ENCODE results near the gene LDLRAP1. TPM values are rescaled to one million over a fixed set of nuclear protein-coding genes. Genes with fewer than 3 reads are reported as not detected.

The LDLRAP1 gene
- total RNA-seq, 4 donors from 2014 or later, result 28.0 to 50.5 (median 40.7) TPM

- peaks cover 8% of the 10 kb centered on the region for H3K36me3 ChIP-seq
- no peaks in the 10 kb centered on the region for H3K9me3 ChIP-seq
- H3K4me1 ChIP-seq, result peaks cover 48% of the 10 kb centered on the region
- H3K27me3 ChIP-seq, result no peaks in the 10 kb centered on the region
- H3K4me3 ChIP-seq, result no peak overlapping the region
- TF ChIP-seq EP300 (IDR thresholded peaks at IDR 0.05) (no peak), POLR2AphosphoS5 (IDR thresholded peaks at IDR 0.05) (no peak), POLR2A (IDR thresholded peaks at IDR 0.05) (no peak), CTCF (IDR thresholded peaks at IDR 0.05) (no peak)
- DNase-seq (ENCODE audit: low spot score in 2 of 2), result no peak
- 69% methylated on average over 9 of the region's 11 CpGs for WGBS
- no peak overlapping the region for H3K27ac ChIP-seq
Measured at GRCh38 chr1:25553749-25554429, 10.5 kb downstream of the LDLRAP1 start.

GRCh38 chr1:25554430-25554780, 11.0 kb downstream of the LDLRAP1 start:
- DNase-seq (ENCODE audit: low spot score in 2 of 2), result no peak
- Histone ChIP-seq H3K36me3 (peaks cover 11% of the 10 kb centered on the region), H3K4me1 (peaks cover 43% of the 10 kb centered on the region), H3K4me3 (no peak overlapping the region), H3K9me3 (no peaks in the 10 kb centered on the region), H3K27me3 (no peaks in the 10 kb centered on the region), H3K27ac (no peak overlapping the region)
- 89% methylated on average over 1 of the region's 3 CpGs for WGBS
- no peak for TF ChIP-seq POLR2AphosphoS5 (IDR thresholded peaks at IDR 0.05)
- TF ChIP-seq POLR2A (IDR thresholded peaks at IDR 0.05), result no peak
- TF ChIP-seq EP300 (IDR thresholded peaks at IDR 0.05), result no peak
- no peak for TF ChIP-seq CTCF (IDR thresholded peaks at IDR 0.05)

GRCh38 chr1:25554886-25555752, 11.7 kb downstream of the LDLRAP1 start:
- Histone ChIP-seq H3K27me3 (no peaks in the 10 kb centered on the region), H3K9me3 (no peaks in the 10 kb centered on the region), H3K27ac (no peak overlapping the region), H3K36me3 (peaks cover 17% of the 10 kb centered on the region), H3K4me1 (peaks cover 39% of the 10 kb centered on the region), H3K4me3 (no peak overlapping the region)
- 89% methylated on average over 12 of the region's 14 CpGs for WGBS
- no peak for DNase-seq (ENCODE audit: low spot score in 2 of 2)
- TF ChIP-seq POLR2AphosphoS5 (IDR thresholded peaks at IDR 0.05) (no peak), POLR2A (IDR thresholded peaks at IDR 0.05) (no peak), EP300 (IDR thresholded peaks at IDR 0.05) (no peak), CTCF (IDR thresholded peaks at IDR 0.05) (no peak)

- Histone ChIP-seq H3K27ac (no peak overlapping the region), H3K36me3 (peaks cover 17% of the 10 kb centered on the region), H3K4me1 (peaks cover 39% of the 10 kb centered on the region), H3K9me3 (no peaks in the 10 kb centered on the region), H3K4me3 (no peak overlapping the region), H3K27me3 (no peaks in the 10 kb centered on the region)
- no peak for TF ChIP-seq POLR2AphosphoS5 (IDR thresholded peaks at IDR 0.05)
- no peak for TF ChIP-seq EP300 (IDR thresholded peaks at IDR 0.05)
- TF ChIP-seq CTCF (IDR thresholded peaks at IDR 0.05), result no peak
- TF ChIP-seq POLR2A (IDR thresholded peaks at IDR 0.05), result no peak
- 83% methylated on average over 5 of the region's 5 CpGs for WGBS
- no peak for DNase-seq (ENCODE audit: low spot score in 2 of 2)
Measured at GRCh38 chr1:25555753-25556092, 12.3 kb downstream of the LDLRAP1 start.

- H3K36me3 ChIP-seq, result peaks cover 17% of the 10 kb centered on the region
- no peak overlapping the region for H3K27ac ChIP-seq
- peaks cover 42% of the 10 kb centered on the region for H3K4me1 ChIP-seq
- DNase-seq (ENCODE audit: low spot score in 2 of 2), result no peak
- WGBS, result 81% methylated on average over 5 of the region's 11 CpGs
- no peak overlapping the region for H3K4me3 ChIP-seq
- H3K27me3 ChIP-seq, result no peaks in the 10 kb centered on the region
- TF ChIP-seq POLR2AphosphoS5 (IDR thresholded peaks at IDR 0.05), result no peak
- H3K9me3 ChIP-seq, result no peaks in the 10 kb centered on the region
Measured at GRCh38 chr1:25556132-25556670, 12.8 kb downstream of the LDLRAP1 start.

All from suprapubic skin (tissue), 4 donors.